NB4 (cell line): ENCODE measurements around the gene IL17B.
A peak's percentile ranks its signal among the peaks of the same experiment; 100 is the strongest.
"Not testable (repeated sequence)": the region's sequence is repeated elsewhere in the genome, so short reads cannot be mapped to it uniquely, and the experiment has no call there.

ENCODE experiments used
- DNase-seq: peaks from one replicate; pipeline ENCODE4 v3.0.0; 2010; ENCODE audit warnings: low read depth
- H3K4me3 ChIP-seq: one replicate; pipeline ENCODE4 v1.5.1; 2011; ENCODE audit warnings: mild to moderate bottlenecking, low read depth, low read length, moderate library complexity
- MYC ChIP-seq: IDR thresholded peaks from 2 replicates; pipeline ENCODE4 v1.6.1; 2011; ENCODE audit warnings: low read depth, low read length
- POLR2A ChIP-seq: IDR thresholded peaks from 2 replicates; pipeline ENCODE4 v1.6.1; 2011; ENCODE audit warnings: mild to moderate bottlenecking; ENCODE audit not compliant: insufficient read length; ENCODE audit errors: extremely low read depth
- TF ChIP-seq, protein P1 (sequence below): IDR thresholded peaks from 2 replicates; pipeline ENCODE4 v1.6.1; 2011; ENCODE audit warnings: low read depth, low read length
- TF ChIP-seq, protein P2 (sequence below): IDR thresholded peaks from one replicate; pipeline ENCODE4 v1.5.1; 2012; ENCODE audit warnings: low read depth, low read length

The IL17B gene

DNA sequence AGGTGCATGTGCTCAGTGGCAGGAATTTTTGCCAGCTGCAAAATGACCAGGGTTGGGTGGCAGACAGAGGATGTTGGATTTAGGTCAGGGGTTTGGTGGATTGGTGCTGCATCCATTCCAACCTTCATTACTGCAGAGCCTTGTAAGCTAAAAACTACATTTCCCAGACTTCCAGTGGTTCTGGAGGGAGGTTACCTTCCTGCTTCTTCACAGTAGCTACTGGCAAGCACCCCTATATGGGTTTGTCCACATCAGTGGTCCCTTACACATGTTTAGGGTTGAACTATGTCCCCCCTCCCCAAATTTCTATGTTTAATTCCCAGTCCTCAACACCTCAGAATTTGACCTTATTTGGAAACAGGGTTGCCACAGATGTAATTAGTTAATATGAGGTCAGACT, 20.7 kb upstream of the IL17B start:
- DNase-seq: no peak
- no peak overlapping the region for H3K4me3 ChIP-seq
- no peak for TF ChIP-seq POLR2A
- no peak for TF ChIP-seq MYC
- TF ChIP-seq, protein P1, sequence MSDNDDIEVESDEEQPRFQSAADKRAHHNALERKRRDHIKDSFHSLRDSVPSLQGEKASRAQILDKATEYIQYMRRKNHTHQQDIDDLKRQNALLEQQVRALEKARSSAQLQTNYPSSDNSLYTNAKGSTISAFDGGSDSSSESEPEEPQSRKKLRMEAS: no peak
- TF ChIP-seq, protein P2, sequence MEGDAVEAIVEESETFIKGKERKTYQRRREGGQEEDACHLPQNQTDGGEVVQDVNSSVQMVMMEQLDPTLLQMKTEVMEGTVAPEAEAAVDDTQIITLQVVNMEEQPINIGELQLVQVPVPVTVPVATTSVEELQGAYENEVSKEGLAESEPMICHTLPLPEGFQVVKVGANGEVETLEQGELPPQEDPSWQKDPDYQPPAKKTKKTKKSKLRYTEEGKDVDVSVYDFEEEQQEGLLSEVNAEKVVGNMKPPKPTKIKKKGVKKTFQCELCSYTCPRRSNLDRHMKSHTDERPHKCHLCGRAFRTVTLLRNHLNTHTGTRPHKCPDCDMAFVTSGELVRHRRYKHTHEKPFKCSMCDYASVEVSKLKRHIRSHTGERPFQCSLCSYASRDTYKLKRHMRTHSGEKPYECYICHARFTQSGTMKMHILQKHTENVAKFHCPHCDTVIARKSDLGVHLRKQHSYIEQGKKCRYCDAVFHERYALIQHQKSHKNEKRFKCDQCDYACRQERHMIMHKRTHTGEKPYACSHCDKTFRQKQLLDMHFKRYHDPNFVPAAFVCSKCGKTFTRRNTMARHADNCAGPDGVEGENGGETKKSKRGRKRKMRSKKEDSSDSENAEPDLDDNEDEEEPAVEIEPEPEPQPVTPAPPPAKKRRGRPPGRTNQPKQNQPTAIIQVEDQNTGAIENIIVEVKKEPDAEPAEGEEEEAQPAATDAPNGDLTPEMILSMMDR: no peak

DNA sequence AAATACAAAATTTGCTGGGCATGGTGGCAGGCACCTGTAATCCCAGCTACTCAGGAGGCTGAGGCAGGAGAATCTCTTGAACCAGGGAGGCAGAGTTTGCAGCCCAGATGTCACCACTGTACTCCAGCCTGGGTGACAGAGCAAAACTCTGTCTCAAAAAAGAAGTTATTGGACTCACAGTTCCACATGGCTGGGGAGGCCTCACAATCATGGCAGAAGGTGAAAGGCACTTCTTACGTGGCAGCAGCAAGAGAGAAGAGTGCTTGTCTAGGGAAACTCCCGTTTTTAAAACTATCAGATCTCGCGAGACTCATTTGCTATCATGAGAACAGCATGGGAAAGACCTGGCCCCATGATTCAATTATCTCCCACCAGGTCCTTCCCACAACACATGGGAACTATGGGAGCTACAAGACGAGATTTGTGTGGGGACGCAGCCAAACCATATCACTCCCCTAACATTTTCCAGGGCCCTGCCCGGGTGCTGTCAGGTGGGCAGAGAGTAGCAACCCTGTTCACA, 19.7 kb upstream of the IL17B start:
- not testable (repeated sequence) for H3K4me3 ChIP-seq, DNase-seq

DNA sequence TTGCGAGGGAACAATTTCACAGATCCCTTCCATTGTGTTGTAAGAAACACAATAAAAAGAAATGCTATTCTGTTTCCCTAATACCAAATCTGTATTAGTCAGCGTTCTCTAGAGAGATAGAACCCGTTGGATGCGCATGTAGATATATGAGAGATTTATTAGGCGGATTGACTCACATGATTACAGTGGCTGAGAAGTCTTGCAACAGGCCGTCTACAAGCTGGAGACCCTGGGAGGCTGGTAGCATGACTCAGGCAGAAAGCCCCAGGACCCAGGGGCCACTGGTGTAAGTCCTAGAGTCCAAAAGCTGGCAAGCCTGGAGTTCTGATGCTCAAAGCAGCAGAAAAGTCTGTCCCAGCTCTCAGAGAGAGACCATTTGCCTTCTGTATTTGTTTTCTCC, 18.4 kb upstream of the IL17B start:
- H3K4me3 ChIP-seq: no peak overlapping the region
- peak; percentile 67 for DNase-seq
- TF ChIP-seq POLR2A (no peak), MYC (no peak)
- TF ChIP-seq, protein P1: no peak
- TF ChIP-seq, protein P2: no peak

DNA sequence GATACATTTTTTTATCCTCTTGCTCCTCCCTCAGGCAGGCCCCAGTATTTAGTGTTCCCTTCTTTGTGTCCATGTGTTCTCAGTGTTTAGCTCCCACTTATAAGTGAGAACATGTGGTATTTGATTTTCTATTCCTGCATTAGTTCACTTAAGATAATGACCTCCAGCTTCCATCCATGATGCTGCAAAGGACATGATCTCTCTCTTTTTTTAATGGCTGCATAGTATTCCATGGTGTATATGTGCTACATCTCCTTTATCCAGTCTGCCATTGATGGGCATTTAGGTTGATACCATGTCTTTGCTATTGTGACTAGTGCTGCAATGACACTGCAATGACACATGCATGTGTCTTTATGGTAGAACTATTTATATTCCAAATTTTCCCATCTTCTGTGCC, 15.9 kb upstream of the IL17B start:
- H3K4me3 ChIP-seq, DNase-seq: not testable (repeated sequence)

DNA sequence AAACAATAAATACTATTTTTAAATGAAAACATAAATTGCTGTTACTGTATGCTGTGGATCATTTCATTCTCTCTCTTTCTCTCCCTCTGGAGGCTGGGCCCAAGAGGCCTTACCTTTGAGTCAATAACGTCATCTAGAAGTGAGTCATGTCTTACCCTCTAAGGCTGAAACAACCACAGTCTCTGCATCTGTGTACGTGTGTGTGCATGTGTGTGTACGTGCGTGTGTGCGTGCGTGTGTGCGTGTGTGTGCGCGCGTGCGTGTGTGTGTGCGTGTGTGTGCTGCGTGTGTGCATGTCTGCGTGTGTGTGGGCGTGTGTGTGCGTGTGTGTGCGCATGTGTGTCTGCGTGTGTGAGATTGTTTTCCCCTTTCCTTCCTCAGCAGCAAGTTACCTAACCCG, 13.6 kb upstream of the IL17B start:
- no peak for TF ChIP-seq MYC
- TF ChIP-seq, protein P1: no peak
- no peak for TF ChIP-seq POLR2A
- TF ChIP-seq, protein P2: no peak
- peak; percentile 19 for DNase-seq
- H3K4me3 ChIP-seq: no peak overlapping the region

DNA sequence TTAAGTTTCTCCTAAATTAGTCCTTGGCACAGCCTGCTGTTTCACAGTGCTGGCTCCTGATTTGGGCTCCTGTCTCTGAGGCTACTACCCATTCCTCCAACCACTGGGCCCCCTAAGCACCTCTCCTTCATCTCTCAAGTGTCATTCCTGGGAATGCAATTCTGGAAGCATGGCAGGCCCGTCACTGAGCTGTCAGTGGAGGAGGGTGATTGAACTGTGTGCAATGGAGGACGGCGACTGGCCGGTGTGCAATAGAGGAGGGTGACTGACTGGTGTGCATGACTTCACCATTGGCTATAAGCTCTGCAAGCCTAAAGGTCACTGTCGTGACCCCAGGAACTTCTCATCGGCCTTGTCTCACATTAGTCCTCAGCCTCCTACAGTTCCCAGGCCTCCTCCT, 12.4 kb upstream of the IL17B start:
- DNase-seq: no peak
- TF ChIP-seq, protein P2: no peak
- TF ChIP-seq, protein P1: no peak
- H3K4me3 ChIP-seq: no peak overlapping the region

DNA sequence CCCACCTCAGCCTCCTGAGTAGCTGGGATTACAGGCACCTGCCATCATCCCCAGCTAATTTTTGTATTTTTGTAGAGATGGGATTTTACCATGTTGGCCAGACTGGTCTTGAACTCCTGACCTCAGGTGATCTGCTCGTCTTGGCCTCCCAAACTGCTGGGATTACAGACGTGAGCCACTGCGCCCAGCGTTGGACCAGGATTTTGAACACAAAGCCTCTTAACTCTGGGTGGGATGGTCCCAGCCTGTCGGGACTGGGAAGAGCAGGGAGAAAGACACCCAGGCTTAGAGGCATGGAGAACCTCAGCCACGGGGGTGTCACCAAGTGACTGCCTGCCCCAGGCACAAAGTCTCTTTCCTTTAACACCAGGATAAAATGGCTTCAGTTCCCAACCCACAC, 12.0 kb upstream of the IL17B start:
- not testable (repeated sequence) for DNase-seq, H3K4me3 ChIP-seq

DNA sequence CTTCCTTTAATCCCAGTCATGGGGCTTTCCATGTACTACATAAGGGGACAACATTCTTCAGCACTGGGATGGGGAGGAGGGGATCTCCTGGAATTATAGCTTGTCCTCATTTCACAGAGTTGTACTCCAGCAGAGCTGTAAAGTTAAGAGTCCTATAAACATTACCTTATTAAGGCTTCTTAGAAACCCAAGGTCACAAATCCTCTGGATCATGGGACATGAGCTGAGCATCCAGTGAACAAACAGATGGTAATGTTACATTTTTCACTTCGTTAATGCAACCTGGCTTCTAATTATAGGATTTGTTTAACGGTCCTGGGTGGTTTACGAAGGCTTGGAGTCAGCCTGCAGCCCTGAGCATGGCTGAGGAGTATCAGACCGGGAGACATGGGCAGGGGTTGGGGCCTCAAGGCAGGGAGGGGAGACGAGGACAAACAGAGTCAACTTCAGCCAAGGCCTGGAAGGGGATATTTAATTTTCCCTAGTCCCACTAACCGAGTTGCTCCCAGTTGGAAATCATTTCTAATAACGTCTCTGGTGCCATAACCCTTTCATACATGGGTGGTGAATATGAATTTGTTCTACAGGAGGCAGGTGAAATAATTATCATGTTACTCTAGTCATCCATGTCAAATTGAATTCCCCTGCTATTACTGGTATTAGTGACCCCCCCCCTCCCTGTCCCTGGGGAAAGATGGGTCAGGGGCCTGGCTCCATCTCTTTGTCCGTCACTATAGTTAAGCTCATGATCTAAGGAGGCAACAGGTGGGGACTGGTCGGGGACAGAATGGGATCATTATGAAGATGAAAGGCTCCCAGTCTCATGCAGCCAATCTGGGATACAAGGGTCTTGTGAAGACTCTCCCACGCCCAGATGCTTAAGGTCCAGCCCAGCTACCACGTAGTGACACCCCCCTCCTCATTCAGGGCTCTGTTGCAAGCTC, 10.7 kb upstream of the IL17B start:
- TF ChIP-seq POLR2A (no peak), MYC (no peak)
- TF ChIP-seq, protein P2: no peak
- TF ChIP-seq, protein P1: no peak
- no peak for DNase-seq
- H3K4me3 ChIP-seq: no peak overlapping the region
